PC-3 (cell line): ENCODE data around the gene ZFP36L1.

ENCODE experiments used
- CTCF ChIP-seq: fragments of 300-600 bp; sonication (generic); conservative IDR thresholded peaks from 2 replicates; pipeline ENCODE4 v1.5.1; 2017; ENCODE audit warnings: antibody characterized with exemption, low read depth, mild to moderate bottlenecking, low read length
- EZH2 ChIP-seq: fragments of 300-600 bp; sonication (generic); IDR thresholded peaks from one replicate; pipeline ENCODE4 v1.6.1; 2017; ENCODE audit warnings: antibody characterized with exemption, mild to moderate bottlenecking, low read length; ENCODE audit not compliant: unreplicated experiment
- EZH2phosphoT487 ChIP-seq: fragments of 300-600 bp; sonication (generic); IDR thresholded peaks from 2 replicates; pipeline ENCODE4 v1.6.1; 2018; ENCODE audit warnings: mild to moderate bottlenecking, antibody characterized with exemption, low read length, borderline replicate concordance

- TF ChIP-seq EZH2 (no peak), CTCF (no peak), EZH2phosphoT487 (no peak)
Measured at GRCh38 chr14:68808696-68809480, 16.0 kb upstream of the ZFP36L1 start.
